ENCODE results near the gene TIMM8B.

TIMM8B gene

GRCh38 chr11:112037527-112037926 lies 49.0 kb downstream of the TIMM8B start:
- no peak overlapping the region for H3K4me3 ChIP-seq (ENCODE audit: low read depth, low read length)
- no peak for DNase-seq (ENCODE audit: low read depth)
- TF ChIP-seq, protein P1, sequence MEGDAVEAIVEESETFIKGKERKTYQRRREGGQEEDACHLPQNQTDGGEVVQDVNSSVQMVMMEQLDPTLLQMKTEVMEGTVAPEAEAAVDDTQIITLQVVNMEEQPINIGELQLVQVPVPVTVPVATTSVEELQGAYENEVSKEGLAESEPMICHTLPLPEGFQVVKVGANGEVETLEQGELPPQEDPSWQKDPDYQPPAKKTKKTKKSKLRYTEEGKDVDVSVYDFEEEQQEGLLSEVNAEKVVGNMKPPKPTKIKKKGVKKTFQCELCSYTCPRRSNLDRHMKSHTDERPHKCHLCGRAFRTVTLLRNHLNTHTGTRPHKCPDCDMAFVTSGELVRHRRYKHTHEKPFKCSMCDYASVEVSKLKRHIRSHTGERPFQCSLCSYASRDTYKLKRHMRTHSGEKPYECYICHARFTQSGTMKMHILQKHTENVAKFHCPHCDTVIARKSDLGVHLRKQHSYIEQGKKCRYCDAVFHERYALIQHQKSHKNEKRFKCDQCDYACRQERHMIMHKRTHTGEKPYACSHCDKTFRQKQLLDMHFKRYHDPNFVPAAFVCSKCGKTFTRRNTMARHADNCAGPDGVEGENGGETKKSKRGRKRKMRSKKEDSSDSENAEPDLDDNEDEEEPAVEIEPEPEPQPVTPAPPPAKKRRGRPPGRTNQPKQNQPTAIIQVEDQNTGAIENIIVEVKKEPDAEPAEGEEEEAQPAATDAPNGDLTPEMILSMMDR (IDR thresholded peaks at IDR 0.05; ENCODE audit: low read depth, low read length, missing control alignments) = no peak
